IPS-15b (cell line): ENCODE data around the gene PRKN.
"Not testable (repeated sequence)": the region's sequence is repeated elsewhere in the genome, so short reads cannot be mapped to it uniquely, and the experiment has no call there.

Experiments
- H3K27me3 ChIP-seq: one replicate; pipeline ENCODE4 v1.6.1; 2013; ENCODE audit warnings: low read length; ENCODE audit not compliant: control insufficient read depth, insufficient read depth
- H3K36me3 ChIP-seq: one replicate; pipeline ENCODE4 v1.6.1; 2013; ENCODE audit warnings: low read length; ENCODE audit not compliant: control insufficient read depth, insufficient read depth
- H3K4me1 ChIP-seq: one replicate; pipeline ENCODE4 v1.6.1; 2013; ENCODE audit warnings: mild to moderate bottlenecking, low read length; ENCODE audit not compliant: control insufficient read depth, insufficient read depth
- H3K4me3 ChIP-seq: one replicate; pipeline ENCODE4 v1.5.1; 2013; ENCODE audit warnings: low read depth, low read length
- H3K9ac ChIP-seq: one replicate; pipeline ENCODE4 v1.6.1; 2013; ENCODE audit warnings: low read depth, mild to moderate bottlenecking, low read length
- H3K9me3 ChIP-seq: one replicate; pipeline ENCODE4 v1.6.1; 2013; ENCODE audit warnings: mild to moderate bottlenecking, low read length; ENCODE audit not compliant: control insufficient read depth, insufficient read depth

The PRKN gene

DNA sequence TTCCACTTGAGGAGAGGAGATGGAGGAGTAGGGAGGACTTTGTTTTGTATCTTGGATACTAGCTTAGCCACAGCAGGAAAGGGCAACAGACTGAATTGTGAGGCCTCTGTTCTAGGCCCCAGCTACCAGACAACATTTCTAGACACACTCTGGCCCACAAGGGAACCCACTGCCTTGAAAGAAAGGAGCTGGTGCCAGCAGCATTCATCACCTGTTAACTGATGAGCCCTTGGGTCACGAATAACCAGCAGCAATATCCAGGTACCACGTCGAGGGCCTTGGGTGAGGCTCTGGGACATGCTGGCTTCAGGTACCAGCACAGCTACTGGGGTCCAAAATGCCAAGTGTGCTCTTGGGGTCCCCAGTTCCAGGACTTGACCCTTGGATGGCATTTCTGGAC, 165.5 kb downstream of the PRKN start:
- Histone ChIP-seq H3K9ac (no peak overlapping the region), H3K4me1 (no peaks in the 10 kb centered on the region), H3K9me3 (no peaks in the 10 kb centered on the region), H3K4me3 (no peak overlapping the region), H3K36me3 (no peaks in the 10 kb centered on the region), H3K27me3 (no peaks in the 10 kb centered on the region)

- Histone ChIP-seq H3K4me3 (no peak overlapping the region), H3K4me1 (no peaks in the 10 kb centered on the region), H3K9ac (no peak overlapping the region), H3K27me3 (no peaks in the 10 kb centered on the region), H3K36me3 (no peaks in the 10 kb centered on the region), H3K9me3 (no peaks in the 10 kb centered on the region)
These were observed 166.7 kb downstream of the PRKN start for GRCh38 chr6:162560891-162561290.

DNA sequence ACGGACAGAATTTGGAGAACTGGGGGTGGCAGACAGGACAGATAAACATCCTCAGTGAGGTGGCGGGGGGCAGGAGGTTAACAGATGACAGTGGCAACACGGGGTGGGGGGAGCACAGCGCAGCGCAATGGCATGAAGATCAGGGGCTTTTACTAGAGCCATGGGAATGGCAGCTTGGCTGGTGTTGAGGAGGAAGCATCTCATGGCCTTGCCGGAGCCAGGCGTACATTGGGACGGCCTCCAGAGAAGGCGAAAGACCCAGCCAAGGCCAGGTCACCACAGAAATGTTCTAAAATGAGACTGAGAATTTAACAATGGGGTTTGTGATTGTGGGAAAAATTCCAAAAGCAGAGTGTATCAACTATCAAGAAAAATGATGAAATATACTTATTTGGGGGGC, 173.0 kb downstream of the PRKN start:
- H3K9me3 ChIP-seq = no peaks in the 10 kb centered on the region
- no peak overlapping the region for H3K4me3 ChIP-seq
- no peaks in the 10 kb centered on the region for H3K27me3 ChIP-seq
- H3K36me3 ChIP-seq = no peaks in the 10 kb centered on the region
- H3K9ac ChIP-seq = no peak overlapping the region
- no peaks in the 10 kb centered on the region for H3K4me1 ChIP-seq

DNA sequence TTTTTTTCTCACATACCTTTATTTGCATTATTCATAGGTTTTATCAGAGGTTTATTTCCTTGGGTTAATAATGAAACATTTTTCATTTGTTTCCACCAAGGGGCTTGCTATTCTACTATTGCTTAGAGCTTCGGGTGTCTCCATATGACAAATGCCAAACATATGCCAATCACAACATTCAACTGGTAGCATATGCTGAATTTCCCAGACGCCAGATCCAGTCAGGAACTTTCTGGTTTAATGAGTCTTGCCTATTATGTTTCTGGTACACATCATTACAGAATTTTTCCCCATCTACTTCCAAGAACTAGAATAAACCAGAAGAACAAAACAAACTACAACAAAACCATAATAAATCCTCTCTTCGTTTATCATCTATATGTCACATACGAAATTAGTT, 180.7 kb downstream of the PRKN start:
- no peaks in the 10 kb centered on the region for H3K9me3 ChIP-seq
- no peaks in the 10 kb centered on the region for H3K36me3 ChIP-seq
- no peak overlapping the region for H3K4me3 ChIP-seq
- H3K27me3 ChIP-seq = no peaks in the 10 kb centered on the region
- no peaks in the 10 kb centered on the region for H3K4me1 ChIP-seq
- H3K9ac ChIP-seq = no peak overlapping the region

DNA sequence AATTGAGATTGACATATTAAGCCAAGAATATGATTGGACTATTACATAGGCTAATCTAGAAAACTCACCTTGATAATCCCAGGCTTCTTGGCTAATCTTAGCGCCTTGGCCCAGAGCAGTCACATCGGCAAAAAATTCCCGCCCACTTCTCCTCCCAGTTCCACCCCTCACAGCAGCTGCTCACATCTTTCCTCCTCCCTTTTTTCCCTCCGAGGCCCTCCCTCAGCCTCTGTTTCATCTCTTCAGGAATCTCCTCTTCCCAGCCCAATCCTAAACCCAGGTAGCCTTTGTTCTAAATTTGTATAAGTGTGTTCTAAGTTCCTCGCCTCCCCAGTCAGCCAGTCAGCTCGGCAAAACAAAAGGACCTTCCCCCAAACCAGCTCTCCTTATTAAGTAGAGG, 184.3 kb downstream of the PRKN start:
- Histone ChIP-seq H3K9ac (no peak overlapping the region), H3K9me3 (no peaks in the 10 kb centered on the region), H3K4me1 (no peaks in the 10 kb centered on the region)

DNA sequence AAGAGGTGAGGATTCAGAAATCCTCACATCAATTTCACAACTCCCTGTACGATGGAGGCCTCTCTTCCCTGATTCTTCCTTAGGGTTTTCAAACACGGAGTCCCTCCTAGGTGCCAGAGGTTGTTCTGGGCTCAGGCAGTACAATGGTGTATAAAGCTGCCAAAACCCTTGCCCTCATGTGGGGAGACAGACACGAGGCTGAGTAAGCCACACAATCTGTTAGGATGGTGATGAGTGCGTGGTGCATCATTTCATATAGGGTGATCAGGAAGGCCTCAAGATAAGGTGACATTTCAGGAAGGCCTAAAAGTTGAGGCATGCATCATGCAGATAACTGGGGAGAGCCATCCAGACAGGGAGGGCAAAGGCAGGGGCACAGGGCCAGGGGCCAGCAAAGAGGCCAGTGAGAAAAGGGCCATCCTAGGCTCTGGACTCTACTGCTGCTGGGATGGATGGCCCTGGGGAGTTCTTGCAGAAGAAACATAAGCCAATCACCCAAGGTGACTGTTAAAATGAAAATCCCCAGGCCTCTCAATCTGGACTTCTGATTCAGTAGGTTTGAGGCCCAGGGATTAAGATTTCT, 186.5 kb downstream of the PRKN start:
- Histone ChIP-seq H3K9me3 (no peaks in the 10 kb centered on the region), H3K4me1 (no peaks in the 10 kb centered on the region), H3K36me3 (no peaks in the 10 kb centered on the region), H3K4me3 (no peak overlapping the region), H3K9ac (no peak overlapping the region), H3K27me3 (no peaks in the 10 kb centered on the region)

More for the DNA sequence above, 184.3 kb downstream of the PRKN start:
- Histone ChIP-seq H3K36me3 (no peaks in the 10 kb centered on the region), H3K27me3 (no peaks in the 10 kb centered on the region), H3K4me3 (no peak overlapping the region)

DNA sequence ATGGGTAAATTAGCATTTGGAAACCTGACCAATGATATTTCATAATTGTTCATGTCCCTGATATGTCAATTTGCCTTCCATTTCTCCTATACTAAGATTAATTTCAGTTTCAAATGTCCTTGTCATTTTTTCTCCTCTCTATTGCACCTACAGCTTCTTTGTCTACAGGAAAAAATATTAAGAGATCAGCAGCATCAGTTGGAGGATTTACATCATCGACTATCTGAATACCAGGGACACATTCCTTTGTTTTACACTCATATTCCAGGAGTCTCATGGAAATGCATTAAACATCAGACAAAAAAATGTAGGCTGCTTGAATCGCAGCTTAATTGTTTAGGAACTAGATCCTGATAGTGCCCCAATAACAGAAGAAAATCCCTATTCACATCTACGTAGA, 188.2 kb downstream of the PRKN start:
- Histone ChIP-seq H3K36me3 (no peaks in the 10 kb centered on the region), H3K4me3 (no peak overlapping the region), H3K27me3 (no peaks in the 10 kb centered on the region), H3K9ac (no peak overlapping the region), H3K9me3 (no peaks in the 10 kb centered on the region), H3K4me1 (no peaks in the 10 kb centered on the region)

DNA sequence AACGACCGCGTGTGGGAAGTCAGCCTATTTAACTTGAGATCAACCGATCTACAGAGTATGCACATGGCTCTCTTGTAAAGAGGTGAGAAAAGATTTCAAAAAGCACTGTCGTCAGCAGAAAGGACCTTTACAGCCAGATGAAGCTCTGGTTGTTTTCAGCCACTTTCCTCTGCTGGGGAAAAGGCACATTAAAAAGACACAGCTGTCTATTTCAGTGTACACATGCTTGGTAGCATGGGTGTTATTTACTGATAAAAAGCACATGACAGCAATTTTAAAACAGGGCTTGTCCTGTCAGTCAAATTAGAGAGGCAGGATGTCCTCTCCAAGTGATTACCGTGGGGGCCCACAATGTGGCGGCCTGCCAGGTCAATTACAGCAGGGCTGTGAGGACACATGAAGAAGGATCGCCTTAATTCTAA, 188.9 kb downstream of the PRKN start:
- no peaks in the 10 kb centered on the region for H3K9me3 ChIP-seq
- no peaks in the 10 kb centered on the region for H3K27me3 ChIP-seq
- no peaks in the 10 kb centered on the region for H3K36me3 ChIP-seq
- H3K4me3 ChIP-seq = no peak overlapping the region
- H3K4me1 ChIP-seq = no peaks in the 10 kb centered on the region
- H3K9ac ChIP-seq = no peak overlapping the region

- Histone ChIP-seq H3K9ac (no peak overlapping the region), H3K27me3 (no peaks in the 10 kb centered on the region), H3K4me1 (no peaks in the 10 kb centered on the region), H3K4me3 (no peak overlapping the region), H3K9me3 (no peaks in the 10 kb centered on the region), H3K36me3 (no peaks in the 10 kb centered on the region)
These were observed 194.6 kb downstream of the PRKN start for GRCh38 chr6:162533009-162533400.

DNA sequence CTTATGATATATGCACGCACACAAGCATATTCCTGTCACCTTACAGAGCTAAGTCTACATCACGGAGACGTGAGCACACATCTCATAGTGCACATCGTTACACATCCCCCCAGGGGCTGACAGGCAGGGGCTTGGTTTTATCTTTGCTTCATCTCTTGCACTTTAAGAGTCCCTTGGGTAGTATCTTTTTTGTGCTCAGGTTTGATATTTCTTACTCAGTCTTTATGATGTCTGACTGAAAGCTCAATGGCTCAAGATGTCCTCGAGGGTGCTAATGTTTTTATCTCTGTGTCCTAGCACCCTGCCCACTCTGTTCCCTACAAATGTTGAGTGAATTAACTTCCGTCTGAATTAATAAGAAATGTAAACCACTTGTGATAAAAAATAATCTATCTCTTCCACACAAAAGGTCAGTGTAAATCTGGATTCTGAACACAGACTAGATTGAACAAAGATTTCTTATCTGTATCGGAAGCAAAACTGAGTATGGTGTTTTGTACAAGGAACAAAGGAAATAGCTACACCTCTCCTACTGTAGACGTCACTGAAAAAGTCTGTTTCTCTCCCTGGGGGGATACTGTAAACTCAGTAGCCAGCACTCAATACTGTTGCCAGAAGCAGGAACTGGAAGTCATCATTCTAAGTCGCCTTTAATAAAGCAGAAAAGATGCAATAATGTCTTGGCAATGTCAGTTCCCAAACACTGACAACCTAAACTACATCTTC, 195.1 kb downstream of the PRKN start:
- Histone ChIP-seq H3K4me1 (peaks cover 3% of the 10 kb centered on the region), H3K9me3 (no peaks in the 10 kb centered on the region), H3K4me3 (no peak overlapping the region), H3K36me3 (no peaks in the 10 kb centered on the region), H3K27me3 (no peaks in the 10 kb centered on the region), H3K9ac (no peak overlapping the region)

GRCh38 chr6:162531391-162531790, 196.2 kb downstream of the PRKN start:
- H3K9ac ChIP-seq, H3K36me3 ChIP-seq, H3K4me3 ChIP-seq, H3K4me1 ChIP-seq, H3K9me3 ChIP-seq, H3K27me3 ChIP-seq: not testable (repeated sequence)

GRCh38 chr6:162528538-162528937, 199.0 kb downstream of the PRKN start:
- Histone ChIP-seq H3K9me3 (no peaks in the 10 kb centered on the region), H3K4me3 (no peak overlapping the region), H3K4me1 (peaks cover 10% of the 10 kb centered on the region), H3K9ac (no peak overlapping the region), H3K27me3 (no peaks in the 10 kb centered on the region), H3K36me3 (no peaks in the 10 kb centered on the region)
